ENCODE results near the gene COX17. TPM values are rescaled to one million over a fixed set of nuclear protein-coding genes. Genes with fewer than 3 reads are reported as not detected.
A peak's percentile ranks its signal among the peaks of the same experiment; 100 is the strongest.

Gene COX17
- polyA plus RNA-seq, 1 donor: 63.5 TPM

DNA sequence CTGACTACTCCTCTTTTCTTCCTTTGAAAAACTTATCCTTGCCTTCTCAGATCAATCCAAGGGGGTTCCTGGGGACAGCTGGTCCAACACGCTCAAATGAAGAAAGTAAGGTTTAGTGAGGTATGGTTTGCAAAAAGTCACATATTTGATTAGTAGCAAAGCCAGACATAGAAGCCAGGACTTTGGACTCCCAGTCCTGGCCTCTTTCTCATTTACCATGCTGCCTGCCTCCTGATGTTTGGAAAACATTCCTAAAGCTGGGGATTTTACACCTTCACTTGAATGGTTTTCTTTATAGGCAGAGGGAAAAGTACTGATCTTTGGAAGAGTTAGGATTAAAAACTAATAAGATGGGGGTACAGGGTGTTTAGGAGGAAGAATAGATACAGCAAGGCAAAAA is 31.4 kb downstream of the COX17 start:
- DNase-seq: peak; percentile 10 to 55
- Histone ChIP-seq H3K36me3 (ENCODE audit: control insufficient read depth, insufficient read depth, low read length) (peaks cover 11% of the 10 kb centered on the region), H3K4me1 (ENCODE audit: control insufficient read depth, insufficient read depth, low read length) (no peaks in the 10 kb centered on the region), H3K9me3 (ENCODE audit: control insufficient read depth, low read depth, low read length) (no peaks in the 10 kb centered on the region), H3K4me3 (ENCODE audit: low read length) (no peak overlapping the region), H3K27ac (ENCODE audit: low read length) (no peak overlapping the region), H3K27me3 (ENCODE audit: control insufficient read depth, insufficient read depth, low read length) (no peaks in the 10 kb centered on the region)
- no CpG with 5 or more reads among the region's 1 CpG for WGBS (ENCODE audit: insufficient coverage, low lambda C conversion rate)

DNA sequence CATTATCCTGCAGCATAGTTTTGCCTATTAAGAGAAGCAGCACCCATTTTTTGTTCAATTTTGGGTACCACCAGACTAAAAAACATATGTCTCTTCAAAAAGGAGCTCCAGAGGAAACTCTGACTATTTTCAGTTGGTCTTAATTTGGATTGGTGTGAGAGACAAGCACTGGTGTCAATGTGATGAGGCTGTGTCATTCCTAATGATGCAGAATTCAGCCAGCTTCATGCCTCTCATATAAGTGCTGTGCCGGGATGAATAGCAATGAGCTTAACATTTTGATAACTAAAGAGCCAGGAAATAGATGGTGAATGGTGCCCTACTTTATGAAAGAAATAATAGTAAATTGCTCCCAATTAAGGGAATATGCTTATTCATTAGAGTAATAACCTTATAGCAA is 32.7 kb downstream of the COX17 start:
- peaks cover 11% of the 10 kb centered on the region for H3K36me3 ChIP-seq (ENCODE audit: control insufficient read depth, insufficient read depth, low read length)
- H3K4me3 ChIP-seq (ENCODE audit: low read length): no peak overlapping the region
- WGBS (ENCODE audit: insufficient coverage, low lambda C conversion rate): 83% methylated on average over 1 of the region's 1 CpG
- no peaks in the 10 kb centered on the region for H3K4me1 ChIP-seq (ENCODE audit: control insufficient read depth, insufficient read depth, low read length)
- H3K27me3 ChIP-seq (ENCODE audit: control insufficient read depth, insufficient read depth, low read length): no peaks in the 10 kb centered on the region
- DNase-seq: no peak
- no peaks in the 10 kb centered on the region for H3K9me3 ChIP-seq (ENCODE audit: control insufficient read depth, low read depth, low read length)
- H3K27ac ChIP-seq (ENCODE audit: low read length): no peak overlapping the region

DNA sequence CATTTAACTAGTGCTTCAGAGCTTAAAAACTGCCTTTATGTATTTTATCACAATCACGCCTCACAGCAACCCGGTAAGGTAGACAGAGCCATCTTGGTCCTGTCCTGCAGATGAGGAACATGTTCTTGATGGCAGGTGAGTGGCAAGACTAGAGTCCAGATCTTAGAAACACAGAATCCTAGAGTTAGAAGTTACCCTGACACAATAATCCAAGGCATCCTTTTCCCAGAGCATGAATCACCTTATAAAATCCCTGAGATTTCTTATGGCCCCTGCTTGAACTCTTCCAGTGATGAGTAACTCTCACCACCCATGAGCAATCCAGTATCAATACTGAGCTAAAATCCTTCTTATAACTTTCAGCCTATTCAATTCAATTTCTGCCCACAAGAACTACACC is 33.7 kb downstream of the COX17 start:
- Histone ChIP-seq H3K36me3 (ENCODE audit: control insufficient read depth, insufficient read depth, low read length) (peaks cover 10% of the 10 kb centered on the region), H3K4me3 (ENCODE audit: low read length) (no peak overlapping the region), H3K9me3 (ENCODE audit: control insufficient read depth, low read depth, low read length) (no peaks in the 10 kb centered on the region), H3K4me1 (ENCODE audit: control insufficient read depth, insufficient read depth, low read length) (peaks cover 2% of the 10 kb centered on the region), H3K27ac (ENCODE audit: low read length) (no peak overlapping the region), H3K27me3 (ENCODE audit: control insufficient read depth, insufficient read depth, low read length) (no peaks in the 10 kb centered on the region)
- no CpG with 5 or more reads among the region's 2 CpGs for WGBS (ENCODE audit: insufficient coverage, low lambda C conversion rate)
- DNase-seq: no peak

DNA sequence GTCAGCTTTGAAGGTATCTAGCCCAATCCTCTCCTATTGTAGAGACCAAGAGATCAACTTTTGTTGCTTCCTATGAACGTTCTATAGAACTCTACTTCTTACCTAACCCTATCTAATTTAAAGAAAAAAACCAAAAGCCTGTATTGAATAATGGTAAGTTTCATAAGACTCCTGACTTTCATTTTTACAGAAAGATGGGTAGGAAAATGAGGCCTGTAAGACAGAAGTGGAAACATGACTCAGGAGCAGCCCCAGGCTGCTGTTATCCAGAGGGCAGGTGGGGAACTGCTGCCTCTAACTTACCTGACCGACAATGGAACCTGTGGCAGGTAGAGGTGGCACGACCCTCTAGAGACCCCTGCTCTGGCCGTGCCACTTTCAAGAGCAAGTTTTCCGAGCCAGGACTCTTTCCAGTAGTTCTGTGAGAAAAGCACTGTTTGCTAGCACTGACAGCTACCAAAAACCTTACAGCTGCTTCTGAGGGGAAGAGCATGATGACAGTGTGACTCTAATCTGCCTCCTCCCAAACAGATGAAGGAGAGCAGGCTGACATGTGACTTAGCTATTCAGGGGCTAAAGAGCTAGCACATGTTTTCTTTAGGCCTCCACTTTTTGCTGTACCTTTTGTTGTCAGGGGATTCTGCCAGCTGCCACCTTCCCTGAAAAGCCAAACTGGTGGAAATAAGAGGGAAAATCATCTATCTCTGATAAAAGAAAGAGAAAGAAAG is 34.3 kb downstream of the COX17 start:
- peaks cover 3% of the 10 kb centered on the region for H3K4me1 ChIP-seq (ENCODE audit: control insufficient read depth, insufficient read depth, low read length)
- no peaks in the 10 kb centered on the region for H3K27me3 ChIP-seq (ENCODE audit: control insufficient read depth, insufficient read depth, low read length)
- no peak overlapping the region for H3K27ac ChIP-seq (ENCODE audit: low read length)
- DNase-seq: no peak
- 100% methylated on average over 1 of the region's 5 CpGs for WGBS (ENCODE audit: insufficient coverage, low lambda C conversion rate)
- no peak overlapping the region for H3K4me3 ChIP-seq (ENCODE audit: low read length)
- peaks cover 4% of the 10 kb centered on the region for H3K36me3 ChIP-seq (ENCODE audit: control insufficient read depth, insufficient read depth, low read length)
- no peaks in the 10 kb centered on the region for H3K9me3 ChIP-seq (ENCODE audit: control insufficient read depth, low read depth, low read length)

DNA sequence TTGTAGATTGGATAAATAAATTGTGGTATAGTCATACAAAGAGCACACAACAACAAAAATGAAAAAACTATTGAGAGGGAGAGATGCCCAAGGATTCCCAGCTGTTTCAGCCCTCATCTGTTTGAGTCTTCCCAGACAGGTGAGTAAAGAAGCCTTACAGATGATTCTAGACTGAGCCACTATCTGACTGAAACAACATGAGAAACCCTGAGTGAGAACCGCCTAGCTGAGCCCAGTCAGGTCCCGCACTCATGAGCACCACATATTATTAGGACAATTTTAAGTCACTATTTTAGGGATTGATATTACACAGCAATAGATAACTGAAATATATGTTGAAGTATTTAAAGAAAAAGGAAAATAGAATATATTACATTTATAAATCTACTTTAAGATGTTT is 35.8 kb downstream of the COX17 start:
- no peak for DNase-seq
- Histone ChIP-seq H3K4me3 (ENCODE audit: low read length) (no peak overlapping the region), H3K27me3 (ENCODE audit: control insufficient read depth, insufficient read depth, low read length) (no peaks in the 10 kb centered on the region), H3K27ac (ENCODE audit: low read length) (no peak overlapping the region), H3K36me3 (ENCODE audit: control insufficient read depth, insufficient read depth, low read length) (peaks cover 2% of the 10 kb centered on the region), H3K4me1 (ENCODE audit: control insufficient read depth, insufficient read depth, low read length) (peaks cover 3% of the 10 kb centered on the region), H3K9me3 (ENCODE audit: control insufficient read depth, low read depth, low read length) (no peaks in the 10 kb centered on the region)
- WGBS (ENCODE audit: insufficient coverage, low lambda C conversion rate): 100% methylated on average over 1 of the region's 2 CpGs

DNA sequence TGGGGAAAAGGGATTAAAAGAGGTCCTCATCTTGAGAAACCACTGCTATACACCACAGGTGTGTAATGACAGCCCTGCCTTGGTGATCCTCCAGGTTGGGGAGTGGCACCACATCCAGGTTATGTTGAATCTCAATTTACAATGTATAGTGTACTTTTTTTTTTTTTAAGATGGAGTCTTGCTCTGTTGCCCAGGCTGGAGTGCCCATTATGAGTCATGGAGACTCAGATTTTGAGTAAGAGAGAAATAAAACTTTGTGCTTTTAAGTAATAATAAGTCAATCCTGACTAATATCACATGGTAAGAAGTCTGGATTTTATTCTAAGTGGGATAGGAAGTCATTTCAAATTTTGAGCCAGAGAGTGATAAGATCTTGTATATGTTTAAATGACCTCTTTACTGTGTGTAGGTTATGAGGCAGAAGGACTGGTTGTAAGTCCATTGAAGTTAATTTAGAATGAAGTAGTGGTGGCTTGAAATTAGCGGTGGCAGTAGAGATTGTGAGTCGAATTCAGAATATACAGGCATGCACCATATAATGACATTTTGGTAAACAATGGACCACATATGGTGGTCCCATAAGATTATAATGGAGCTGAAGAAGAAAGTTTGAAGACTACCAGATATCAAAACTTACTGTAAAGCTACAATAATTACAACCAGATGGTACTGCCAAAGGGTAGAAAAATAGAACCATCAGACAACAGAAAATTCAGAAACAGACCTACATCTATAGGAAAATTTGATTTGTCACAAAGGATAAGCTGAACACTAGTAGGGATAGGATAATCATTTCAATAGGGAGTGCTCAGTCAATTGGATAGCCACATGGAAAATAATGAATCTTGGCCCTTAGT is 37.5 kb downstream of the COX17 start:
- H3K9me3 ChIP-seq (ENCODE audit: control insufficient read depth, low read depth, low read length): no peaks in the 10 kb centered on the region
- H3K36me3 ChIP-seq (ENCODE audit: control insufficient read depth, insufficient read depth, low read length): peaks cover 2% of the 10 kb centered on the region
- peaks cover 3% of the 10 kb centered on the region for H3K4me1 ChIP-seq (ENCODE audit: control insufficient read depth, insufficient read depth, low read length)
- peak overlapping the region; percentile 31 for H3K27ac ChIP-seq (ENCODE audit: low read length)
- H3K4me3 ChIP-seq (ENCODE audit: low read length): no peak overlapping the region
- H3K27me3 ChIP-seq (ENCODE audit: control insufficient read depth, insufficient read depth, low read length): no peaks in the 10 kb centered on the region
- no peak for DNase-seq
- 100% methylated on average over 2 of the region's 2 CpGs for WGBS (ENCODE audit: insufficient coverage, low lambda C conversion rate)

DNA sequence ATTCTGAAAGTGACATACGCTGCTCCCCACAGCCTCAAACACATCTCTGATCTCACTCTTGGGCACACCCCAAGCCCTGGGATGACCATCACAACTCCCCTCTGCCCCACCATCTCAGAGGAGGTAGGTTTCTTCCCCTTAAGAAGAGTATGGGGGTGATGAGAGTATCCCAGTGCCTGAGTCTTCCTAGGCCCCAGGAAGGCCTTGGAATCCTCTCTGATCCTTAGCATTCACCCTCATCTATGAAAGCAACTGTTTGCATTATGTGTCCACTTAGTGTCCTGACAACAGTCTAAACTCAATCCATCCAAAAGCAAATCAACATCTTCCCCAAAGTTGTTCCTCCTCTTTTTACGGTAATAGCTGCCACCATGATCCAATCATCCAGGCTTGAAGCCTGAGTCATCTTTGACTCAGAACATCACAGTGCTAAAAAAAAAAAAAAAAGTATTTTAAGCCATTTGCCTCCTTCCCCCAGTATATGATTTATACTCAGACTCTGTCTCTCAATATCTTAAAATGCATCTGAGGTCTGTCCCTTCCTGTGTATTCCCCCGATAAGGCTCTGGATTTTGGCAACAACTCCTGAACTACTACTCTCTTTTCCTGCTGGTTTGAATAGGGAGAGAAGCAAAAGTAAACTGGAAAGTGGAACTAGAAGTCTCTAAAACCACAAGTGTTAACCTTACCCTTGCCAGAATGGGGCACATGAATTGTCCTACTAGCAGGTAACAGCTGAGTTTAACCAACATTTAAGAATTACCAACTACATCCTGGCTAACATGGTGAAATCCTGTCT is 39.3 kb downstream of the COX17 start:
- Histone ChIP-seq H3K4me3 (ENCODE audit: low read length) (no peak overlapping the region), H3K27ac (ENCODE audit: low read length) (no peak overlapping the region), H3K27me3 (ENCODE audit: control insufficient read depth, insufficient read depth, low read length) (no peaks in the 10 kb centered on the region), H3K36me3 (ENCODE audit: control insufficient read depth, insufficient read depth, low read length) (peaks cover 2% of the 10 kb centered on the region), H3K4me1 (ENCODE audit: control insufficient read depth, insufficient read depth, low read length) (peaks cover 3% of the 10 kb centered on the region), H3K9me3 (ENCODE audit: control insufficient read depth, low read depth, low read length) (no peaks in the 10 kb centered on the region)
- no peak for DNase-seq
- 60% methylated on average over 1 of the region's 3 CpGs for WGBS (ENCODE audit: insufficient coverage, low lambda C conversion rate)

DNA sequence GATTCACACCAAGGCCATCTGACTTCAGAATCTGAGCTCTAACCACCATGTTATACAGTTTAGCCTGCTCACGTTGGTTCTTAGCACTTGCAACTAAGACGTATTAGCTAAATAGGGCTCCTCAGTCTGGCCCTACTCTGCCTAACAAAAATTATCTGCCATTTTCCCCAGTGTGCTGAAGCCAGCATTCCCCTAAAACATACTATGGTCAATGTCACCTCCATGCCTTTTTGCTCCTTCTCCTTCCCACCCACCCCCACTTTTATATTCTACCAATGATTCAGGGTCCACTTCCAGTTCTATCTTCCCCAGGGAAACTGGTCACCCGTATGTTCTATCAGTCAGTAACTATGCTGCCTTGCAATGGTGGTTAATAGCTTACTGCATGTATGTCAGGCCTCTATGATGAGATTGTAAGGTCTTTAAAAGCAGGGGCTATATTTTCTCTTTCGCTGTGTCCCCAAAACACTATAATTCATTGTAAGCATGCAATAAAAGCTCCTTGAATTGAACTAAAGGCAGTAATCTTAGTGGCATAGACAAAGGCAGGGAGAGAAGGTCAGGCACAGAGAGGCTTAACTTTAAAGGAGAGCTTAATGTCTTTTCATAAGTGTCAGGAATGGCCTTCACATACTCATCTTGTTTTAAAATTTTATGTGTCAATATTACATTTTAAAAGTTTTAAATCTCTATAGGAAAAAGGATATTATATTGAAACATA is 40.2 kb downstream of the COX17 start:
- Histone ChIP-seq H3K36me3 (ENCODE audit: control insufficient read depth, insufficient read depth, low read length) (no peaks in the 10 kb centered on the region), H3K4me1 (ENCODE audit: control insufficient read depth, insufficient read depth, low read length) (peaks cover 3% of the 10 kb centered on the region), H3K4me3 (ENCODE audit: low read length) (no peak overlapping the region), H3K27ac (ENCODE audit: low read length) (no peak overlapping the region), H3K9me3 (ENCODE audit: control insufficient read depth, low read depth, low read length) (no peaks in the 10 kb centered on the region), H3K27me3 (ENCODE audit: control insufficient read depth, insufficient read depth, low read length) (no peaks in the 10 kb centered on the region)
- DNase-seq: no peak
- WGBS (ENCODE audit: insufficient coverage, low lambda C conversion rate): no CpG with 5 or more reads among the region's 4 CpGs

DNA sequence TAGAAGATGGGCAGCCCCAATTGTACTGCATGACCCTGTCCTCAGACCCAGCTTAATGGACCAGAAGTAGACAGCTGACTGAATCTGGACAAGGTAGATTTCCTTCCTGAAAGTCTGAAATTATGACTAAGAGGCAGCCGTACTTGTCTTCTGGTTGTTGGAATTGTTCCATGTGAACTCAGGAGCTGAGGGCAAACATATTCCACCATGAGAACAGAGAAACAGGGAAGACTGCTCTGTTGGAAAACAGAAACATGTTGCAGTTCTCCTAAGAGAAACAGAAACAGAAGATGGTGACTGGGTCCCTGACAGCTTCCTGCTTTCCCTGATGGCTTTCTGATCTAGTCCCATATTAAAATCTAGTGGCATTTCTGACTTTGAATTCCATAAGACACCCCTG is 41.0 kb downstream of the COX17 start:
- no CpG with 5 or more reads among the region's 1 CpG for WGBS (ENCODE audit: insufficient coverage, low lambda C conversion rate)
- Histone ChIP-seq H3K27me3 (ENCODE audit: control insufficient read depth, insufficient read depth, low read length) (no peaks in the 10 kb centered on the region), H3K4me3 (ENCODE audit: low read length) (no peak overlapping the region), H3K36me3 (ENCODE audit: control insufficient read depth, insufficient read depth, low read length) (no peaks in the 10 kb centered on the region), H3K4me1 (ENCODE audit: control insufficient read depth, insufficient read depth, low read length) (peaks cover 3% of the 10 kb centered on the region), H3K9me3 (ENCODE audit: control insufficient read depth, low read depth, low read length) (no peaks in the 10 kb centered on the region), H3K27ac (ENCODE audit: low read length) (no peak overlapping the region)
- DNase-seq: no peak

DNA sequence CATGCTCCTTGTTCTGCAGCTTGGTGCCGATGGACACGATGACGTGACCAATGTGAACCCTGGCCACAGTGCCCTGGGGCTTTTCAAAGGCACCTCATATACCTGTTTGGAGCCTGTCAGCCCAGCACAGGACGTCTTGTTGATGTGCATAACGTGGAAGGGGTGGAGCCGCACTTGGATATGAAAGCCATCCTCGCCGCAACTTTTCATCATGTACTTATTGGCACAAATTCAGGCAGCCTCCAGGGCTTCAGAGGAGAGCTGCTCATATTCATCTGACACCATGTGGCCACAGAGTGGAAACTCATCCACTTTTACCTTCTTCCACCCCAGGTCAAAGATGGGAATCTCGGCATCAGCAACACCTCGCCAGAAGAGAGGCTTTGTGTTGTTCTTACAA is 41.5 kb downstream of the COX17 start:
- Histone ChIP-seq H3K36me3 (ENCODE audit: control insufficient read depth, insufficient read depth, low read length) (no peaks in the 10 kb centered on the region), H3K27ac (ENCODE audit: low read length) (no peak overlapping the region), H3K27me3 (ENCODE audit: control insufficient read depth, insufficient read depth, low read length) (no peaks in the 10 kb centered on the region), H3K9me3 (ENCODE audit: control insufficient read depth, low read depth, low read length) (no peaks in the 10 kb centered on the region), H3K4me1 (ENCODE audit: control insufficient read depth, insufficient read depth, low read length) (peaks cover 3% of the 10 kb centered on the region), H3K4me3 (ENCODE audit: low read length) (no peak overlapping the region)
- no peak for DNase-seq
- no CpG with 5 or more reads among the region's 10 CpGs for WGBS (ENCODE audit: insufficient coverage, low lambda C conversion rate)
